Measurements from ENCODE around the gene DHFR.
"Not testable (repeated sequence)": the region's sequence is repeated elsewhere in the genome, so short reads cannot be mapped to it uniquely, and the experiment has no call there.

The DHFR gene

GRCh38 chr5:80592105-80592504, 62.7 kb downstream of the DHFR start:
- DNase-seq: no peak

DNA sequence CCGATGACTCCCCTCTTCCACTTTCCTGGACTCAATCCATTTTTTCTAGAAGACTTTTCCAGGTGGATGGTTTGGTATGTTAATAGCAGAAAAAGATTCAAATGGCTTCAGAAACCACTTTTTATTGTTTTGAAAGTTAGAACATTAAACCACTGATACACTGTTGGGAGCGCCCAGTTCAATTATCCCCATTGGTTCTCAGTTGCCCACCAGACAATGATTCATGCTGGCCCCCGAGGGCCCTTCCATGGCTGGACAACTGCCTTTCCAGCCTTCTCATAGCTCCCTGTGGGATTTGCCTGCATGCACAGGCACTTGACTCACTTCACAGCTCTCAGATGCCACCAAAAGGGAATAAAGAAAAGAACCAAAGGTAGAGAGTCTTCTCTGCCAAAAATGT, 63.4 kb downstream of the DHFR start:
- DNase-seq: no peak

DNA sequence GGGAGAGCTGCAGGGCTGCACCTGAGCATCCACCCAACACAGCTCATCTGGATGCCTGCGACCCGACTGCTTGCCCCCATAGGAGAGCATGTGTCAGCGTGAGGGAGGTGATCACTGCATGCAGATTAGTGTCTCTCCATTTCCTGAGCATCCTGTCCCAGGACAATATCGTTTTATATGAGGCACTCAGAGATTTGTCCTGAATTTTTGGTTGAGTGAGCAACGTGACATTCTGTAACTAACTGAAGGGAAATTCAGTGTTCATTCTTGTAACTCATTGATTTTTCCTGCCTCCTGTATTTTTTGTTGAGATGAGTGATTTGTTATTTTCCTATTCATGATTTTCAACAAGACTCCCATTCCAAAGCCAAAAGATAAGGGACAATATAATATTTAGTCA, 64.0 kb downstream of the DHFR start:
- DNase-seq: no peak

DNA sequence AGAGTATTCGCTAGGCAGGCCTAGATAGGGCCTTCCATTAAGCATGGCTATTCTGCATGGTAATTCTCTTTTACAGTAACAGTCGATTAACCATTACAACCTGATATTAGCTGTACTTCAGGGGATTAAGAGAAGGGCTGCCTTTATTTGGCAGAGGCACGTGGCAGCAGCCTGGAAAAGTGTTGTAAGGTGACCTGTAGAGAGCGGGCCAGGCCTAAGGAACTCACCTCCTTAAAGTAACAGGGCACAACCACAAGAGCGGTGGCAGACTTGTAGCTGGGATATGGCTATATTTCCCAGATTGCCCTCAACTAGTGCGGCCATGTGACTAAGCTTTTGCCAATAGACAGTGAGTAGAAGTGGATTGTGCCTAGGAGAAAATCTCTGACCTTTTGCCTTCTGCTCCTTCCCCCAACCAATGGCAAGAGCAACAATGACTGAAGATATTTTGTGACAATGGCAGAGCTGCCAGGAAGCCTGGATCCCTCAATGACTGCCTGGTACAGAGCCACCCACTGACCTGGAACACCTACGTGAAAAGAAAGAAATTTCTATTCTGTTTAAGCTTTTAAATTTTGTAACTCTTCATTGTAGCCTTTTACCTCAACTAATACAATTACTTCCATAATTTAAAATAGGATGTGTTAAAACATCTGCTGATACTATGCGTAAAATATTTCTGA, 65.8 kb downstream of the DHFR start:
- no peak for DNase-seq

- DNase-seq: no peak
Observed at GRCh38 chr5:80584770-80585169, 70.0 kb downstream of the DHFR start.

GRCh38 chr5:80580291-80580690, 74.5 kb downstream of the DHFR start:
- DNase-seq: not testable (repeated sequence)

- DNase-seq: no peak
Observed at GRCh38 chr5:80579050-80579449, 75.7 kb downstream of the DHFR start.

- DNase-seq: no peak
Observed at GRCh38 chr5:80577707-80578106, 77.1 kb downstream of the DHFR start.

GRCh38 chr5:80576383-80576782, 78.4 kb downstream of the DHFR start:
- no peak for DNase-seq
